Stimulated activated CD4-positive, alpha-beta T cell treated with anti-CD3 and anti-CD28 coated beads, Interleukin-12 subunit alpha, Interleukin-12 subunit beta, amount 100 ng/mL, for 48 hours (primary cell): ENCODE results near the gene ZNF3.

Experiments
- DNase-seq, 3 donors: peaks; one replicate each; pipeline ENCODE4 v3.0.0-alpha.2; 2020; ENCODE audit warnings: low read depth in 2 of 3, low spot score in 1 of 3

Gene ZNF3

DNA sequence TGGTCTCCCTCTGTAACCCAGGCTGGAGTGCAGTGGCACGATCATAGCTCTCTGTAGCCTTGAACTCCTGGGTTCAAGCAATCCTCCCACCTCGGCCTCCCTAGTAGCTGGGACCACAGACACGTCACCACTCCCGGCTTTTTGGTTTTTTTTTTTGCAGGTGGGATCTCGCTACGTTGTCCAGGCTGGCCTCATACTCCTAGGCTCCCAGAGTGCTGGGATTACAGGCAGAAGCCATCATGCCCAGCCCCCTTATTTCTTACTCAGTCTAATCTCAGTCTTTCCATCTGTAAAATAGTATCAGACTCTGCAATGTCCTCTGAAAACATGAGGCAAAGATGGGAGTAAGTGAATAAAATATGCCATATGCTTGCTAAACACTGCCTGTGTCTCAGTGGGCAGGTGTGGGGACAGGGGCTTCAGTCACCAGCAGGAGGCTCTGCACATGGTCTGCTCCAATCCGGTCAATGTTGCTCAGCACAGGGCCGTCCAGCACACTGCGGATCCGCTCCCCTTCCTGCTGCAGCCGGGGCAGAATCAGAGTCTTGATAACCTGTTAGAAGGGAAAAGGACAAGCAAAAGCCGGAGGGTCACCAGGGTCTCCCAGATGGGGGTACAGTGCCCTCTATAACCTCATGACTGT, 28.1 kb upstream of the ZNF3 start:
- no peak for DNase-seq

- DNase-seq: no peak
Measured at GRCh38 chr7:100107890-100108289, 26.4 kb upstream of the ZNF3 start.

- no peak for DNase-seq
Measured at GRCh38 chr7:100107125-100107737, 25.7 kb upstream of the ZNF3 start.

DNA sequence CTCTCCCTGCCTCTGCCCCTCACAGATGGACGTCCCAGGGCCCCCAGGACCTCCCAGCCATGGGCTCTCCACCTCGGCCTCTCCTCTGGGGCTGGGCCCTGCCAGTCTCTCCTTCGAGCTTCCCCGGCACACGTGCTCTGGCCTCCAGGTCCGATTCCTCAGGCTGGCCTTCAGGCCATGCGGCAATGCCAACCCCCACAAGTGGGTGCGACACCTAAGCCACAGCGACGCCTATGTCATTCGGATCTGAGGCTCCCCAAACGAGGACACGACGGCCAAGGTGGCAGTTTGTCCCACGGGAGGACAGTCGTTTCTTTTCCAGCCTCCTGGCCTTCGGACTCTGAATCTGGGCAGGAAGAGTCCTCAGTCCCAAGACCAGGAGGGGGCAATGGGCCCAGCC, 25.1 kb upstream of the ZNF3 start:
- no peak for DNase-seq

- no peak for DNase-seq
Measured at GRCh38 chr7:100105534-100105933, 24.0 kb upstream of the ZNF3 start.

GRCh38 chr7:100102950-100103840, 21.7 kb upstream of the ZNF3 start:
- no peak for DNase-seq

GRCh38 chr7:100101016-100101862, 19.7 kb upstream of the ZNF3 start, which contains the start of the genes AP4M1 and MCM7:
AP4M1 (plus strand) TSS chr7:100101643; CDS start chr7:100101715, 72 bp downstream.
MCM7 (minus strand) TSS chr7:100101397; CDS start chr7:100101294, 103 bp downstream.
- DNase-seq: peak; percentile 96 to 98 (median 98)

DNA sequence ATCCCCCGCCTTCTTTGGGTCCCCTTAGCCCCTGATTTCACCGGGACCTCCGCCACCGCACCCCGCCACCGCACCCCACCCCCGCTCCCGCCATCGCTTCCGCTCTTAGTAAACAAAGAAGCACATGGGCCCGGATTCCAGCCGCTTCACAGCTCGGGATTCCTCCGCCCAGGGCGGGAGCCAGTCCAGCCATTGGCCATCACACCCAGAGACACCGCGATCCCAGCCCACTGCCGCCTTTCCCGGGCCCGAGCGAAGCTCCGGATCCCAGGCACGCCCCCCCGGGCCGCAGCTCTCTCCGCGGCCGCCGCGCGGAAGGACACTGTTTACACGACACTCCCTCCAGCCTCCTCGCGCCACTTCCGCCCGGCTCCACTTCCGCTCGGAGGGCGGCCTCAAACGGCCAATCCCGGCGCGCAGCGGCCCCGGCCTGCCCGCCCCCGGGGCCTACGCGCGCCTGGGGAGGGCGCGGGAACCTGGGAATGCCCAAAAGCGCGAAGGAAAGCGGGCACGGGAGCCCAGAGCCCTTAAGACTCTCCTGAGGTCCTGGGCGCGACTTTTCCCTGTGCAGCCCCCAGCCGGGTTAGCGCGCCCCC, 19.0 kb upstream of the ZNF3 start:
- DNase-seq: peak; percentile 70 to 83 (median 76)

- DNase-seq: no peak
Measured at GRCh38 chr7:100099452-100099851, 17.9 kb upstream of the ZNF3 start.

DNA sequence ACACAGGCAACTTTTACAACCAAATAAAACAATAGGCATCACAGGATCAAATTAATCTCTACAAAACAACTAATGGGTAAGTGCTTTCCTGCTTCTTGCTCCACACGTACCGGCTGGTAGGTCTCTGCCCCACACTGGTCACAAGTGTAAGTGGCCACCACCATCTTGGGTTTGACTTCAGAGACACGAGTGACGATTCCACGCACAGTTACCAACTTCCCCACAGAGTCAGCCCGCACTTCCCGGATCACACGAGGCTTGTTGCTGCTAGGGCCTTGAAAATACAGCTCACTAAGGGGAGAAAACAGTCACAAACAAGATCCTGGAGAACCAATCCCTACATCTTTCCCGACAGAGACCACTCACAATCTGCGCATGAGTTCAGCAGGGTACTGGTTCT, 17.4 kb upstream of the ZNF3 start:
- DNase-seq: no peak

DNA sequence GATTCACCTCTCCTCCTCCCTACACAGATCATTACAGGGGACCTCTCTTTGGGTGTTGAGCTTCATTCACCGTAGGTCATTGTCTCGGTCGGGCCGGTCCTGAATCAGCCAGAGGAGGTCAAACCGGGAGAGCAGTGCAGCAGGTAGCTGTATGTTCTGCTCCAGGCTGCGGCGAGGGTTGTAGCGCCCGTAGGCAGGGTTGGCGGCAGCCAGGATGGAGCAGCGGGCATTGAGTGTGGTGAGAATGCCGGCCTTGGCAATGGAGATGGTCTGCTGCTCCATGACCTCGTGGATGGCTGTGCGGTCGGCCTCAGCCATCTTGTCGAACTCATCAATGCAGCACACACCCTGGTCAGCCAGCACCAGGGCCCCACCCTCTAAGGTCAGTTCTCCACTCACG, 14.2 kb upstream of the ZNF3 start:
- no peak for DNase-seq

DNA sequence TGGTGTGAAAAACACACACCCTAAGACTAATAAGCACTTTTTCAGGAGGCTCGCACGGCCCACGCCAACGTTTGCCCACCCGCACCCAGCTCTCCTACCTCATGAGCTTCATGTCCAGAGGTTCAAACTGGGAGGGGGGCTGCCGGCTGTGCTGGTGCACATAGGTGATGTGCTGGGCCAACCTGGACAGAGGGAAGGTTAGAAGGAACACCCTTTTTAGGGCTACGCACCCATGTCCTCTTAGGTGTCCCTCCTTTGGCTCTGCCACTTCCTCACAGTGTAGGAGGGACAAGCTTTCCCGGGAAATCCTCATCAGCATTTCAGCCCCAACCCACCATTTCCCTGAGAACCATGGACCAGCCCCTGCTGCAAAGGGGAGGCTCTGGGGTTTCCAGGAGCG, 13.8 kb upstream of the ZNF3 start:
- no peak for DNase-seq

- no peak for DNase-seq
Measured at GRCh38 chr7:100093925-100094486, 12.5 kb upstream of the ZNF3 start.

GRCh38 chr7:100093498-100093897, 12.0 kb upstream of the ZNF3 start:
- DNase-seq: no peak

DNA sequence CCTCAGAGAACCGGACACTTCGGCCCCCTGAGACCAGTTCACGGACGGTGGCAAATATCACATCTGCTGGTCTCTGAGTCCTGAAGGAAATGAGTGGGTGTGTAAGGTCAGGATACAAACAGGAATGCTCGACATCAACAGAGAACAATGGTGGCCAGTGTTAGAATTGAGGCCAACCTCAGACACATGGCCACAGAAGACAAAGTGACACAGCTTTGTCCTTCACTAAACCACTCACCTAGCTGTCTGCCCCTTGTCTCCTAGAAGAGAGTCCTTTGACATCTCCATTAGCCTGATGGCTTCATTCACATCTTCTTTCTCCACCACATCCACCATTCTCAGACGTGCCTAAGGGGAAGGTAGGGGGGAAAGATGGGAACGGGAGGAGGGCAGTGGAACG, 11.5 kb upstream of the ZNF3 start:
- DNase-seq: no peak

DNA sequence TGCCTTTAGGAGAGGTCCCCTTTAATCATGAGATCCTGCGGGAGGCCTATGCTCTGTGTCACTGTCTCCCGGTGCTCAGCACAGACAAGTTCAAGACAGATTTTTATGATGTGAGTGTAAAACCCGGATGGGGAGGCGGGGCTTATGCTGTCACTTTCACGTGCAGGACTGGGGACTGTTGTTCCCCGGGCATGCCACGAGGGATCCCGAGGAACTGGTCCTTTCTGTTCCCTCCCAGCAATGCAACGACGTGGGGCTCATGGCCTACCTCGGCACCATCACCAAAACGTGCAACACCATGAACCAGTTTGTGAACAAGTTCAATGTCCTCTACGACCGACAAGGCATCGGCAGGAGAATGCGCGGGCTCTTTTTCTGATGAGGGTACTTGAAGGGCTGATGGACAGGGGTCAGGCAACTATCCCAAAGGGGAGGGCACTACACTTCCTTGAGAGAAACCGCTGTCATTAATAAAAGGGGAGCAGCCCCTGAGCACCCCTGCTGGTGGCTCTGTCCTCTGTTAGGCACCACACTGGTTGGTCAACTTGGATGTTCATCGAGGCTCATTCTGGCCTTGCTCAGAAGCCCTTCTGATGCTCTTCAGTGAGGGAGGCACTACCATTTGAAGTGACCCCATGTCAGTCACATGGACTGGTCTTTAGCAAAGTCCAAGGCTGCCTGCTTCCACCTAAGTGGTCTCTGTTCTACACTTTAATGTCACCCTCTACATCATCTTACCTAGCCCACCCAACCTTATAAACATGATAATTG, 10.1 kb upstream of the ZNF3 start:
- DNase-seq: no peak

DNA sequence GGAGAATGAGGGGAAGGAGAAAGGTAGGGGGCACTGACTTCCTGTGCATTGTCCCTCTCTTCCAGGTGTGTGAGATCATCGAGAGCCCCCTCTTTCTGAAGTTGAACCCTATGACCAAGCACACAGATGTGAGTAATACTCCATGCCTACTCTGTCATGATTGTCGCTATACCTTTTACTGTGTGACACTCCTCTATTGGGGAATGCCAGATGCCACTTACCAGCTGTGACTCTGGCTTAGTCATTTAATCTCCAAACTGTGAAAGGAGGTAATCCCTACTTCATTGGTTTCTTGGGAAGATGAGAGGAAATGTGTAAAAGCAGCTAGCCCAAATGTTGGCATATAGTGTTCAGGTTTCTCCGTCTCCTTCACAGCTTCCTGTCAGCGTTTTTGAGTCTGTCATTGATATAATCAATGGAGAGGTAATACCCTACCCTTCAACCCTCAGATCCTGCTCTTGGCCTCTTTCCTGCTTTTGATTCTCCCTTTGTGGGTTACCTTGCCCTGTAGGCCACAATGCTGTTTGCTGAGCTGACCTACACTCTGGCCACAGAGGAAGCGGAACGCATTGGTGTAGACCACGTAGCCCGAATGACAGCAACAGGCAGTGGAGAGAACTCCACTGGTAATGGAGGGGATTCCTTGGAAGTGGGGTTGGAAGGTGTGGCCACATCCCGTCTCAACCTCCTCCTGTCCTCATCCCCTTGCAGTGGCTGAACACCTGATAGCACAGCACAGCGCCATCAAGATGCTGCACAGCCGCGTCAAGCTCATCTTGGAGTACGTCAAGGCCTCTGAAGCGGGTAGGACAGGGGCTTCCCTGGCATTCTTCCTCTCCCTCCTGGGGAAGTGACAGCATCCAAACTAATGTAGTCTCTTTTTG, 9.2 kb upstream of the ZNF3 start:
- DNase-seq: no peak

DNA sequence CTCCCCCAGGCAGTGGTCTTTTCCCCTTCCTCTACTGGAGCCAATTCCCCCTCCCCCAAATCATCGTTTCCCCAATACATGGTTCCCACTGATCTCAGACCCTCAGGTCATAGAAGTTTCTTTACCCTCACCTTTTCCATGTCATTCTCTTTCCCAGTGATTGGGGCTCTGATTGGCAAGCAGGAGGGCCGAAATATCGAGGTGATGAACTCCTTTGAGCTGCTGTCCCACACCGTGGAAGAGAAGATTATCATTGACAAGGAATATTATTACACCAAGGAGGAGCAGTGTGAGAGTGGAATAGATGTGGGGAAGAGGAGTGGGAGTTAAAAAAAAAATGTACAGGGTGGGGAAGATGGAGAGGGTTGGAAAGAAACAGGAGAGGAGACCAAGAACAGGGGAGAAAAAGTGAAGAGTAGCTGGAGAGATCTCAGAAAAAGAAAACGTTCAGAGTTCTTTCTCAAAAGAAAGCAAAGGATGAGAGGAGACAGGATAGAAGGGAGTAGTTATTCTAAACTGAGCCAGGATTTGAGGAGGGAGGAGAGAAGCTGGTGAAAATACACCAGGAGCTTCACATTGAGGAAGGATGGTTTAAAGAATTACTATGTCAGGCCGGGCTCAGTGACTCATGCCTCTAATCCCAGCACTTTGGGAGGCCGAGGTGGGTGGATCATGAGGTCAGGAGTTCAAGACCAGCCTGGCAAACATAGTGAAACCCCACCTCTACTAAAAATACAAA, 8.1 kb upstream of the ZNF3 start:
- DNase-seq: no peak
